ENCODE results near the gene IARS1. TPM values are rescaled to one million over a fixed set of nuclear protein-coding genes. Genes with fewer than 3 reads are reported as not detected.

The IARS1 gene
- total and polyA plus RNA-seq, 2 experiments from 2014 or later = 105 to 310 TPM

DNA sequence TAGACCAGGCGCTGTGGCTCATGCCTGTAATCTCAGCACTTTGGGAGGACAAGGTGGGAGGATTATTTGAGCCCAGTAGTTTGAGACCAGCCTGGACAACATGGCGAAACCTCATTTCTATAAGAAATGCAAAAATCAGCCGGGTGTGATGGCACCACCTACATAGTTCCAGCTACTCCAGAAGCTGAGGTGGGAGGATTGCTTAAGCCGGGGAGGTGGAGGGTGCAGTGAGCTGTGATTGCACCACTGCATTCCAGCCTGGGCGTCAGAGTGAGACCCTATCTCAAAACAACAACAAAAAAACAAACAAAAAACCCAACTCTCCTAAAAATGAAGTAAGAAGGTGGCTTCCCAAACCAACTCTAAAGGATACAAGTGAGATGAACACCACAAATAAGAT lies 23.0 kb downstream of the IARS1 start (continued):
- no peak for TF ChIP-seq CTCF (conservative IDR thresholded peaks at IDR 0.05; ENCODE audit: low read depth in 2 of 2)
- no peak for TF ChIP-seq EZH2phosphoT487 (IDR thresholded peaks at IDR 0.05; ENCODE audit: unreplicated experiment)

GRCh38 chr9:92266486-92266885 lies 27.0 kb downstream of the IARS1 start:
- H3K4me1 Mint-ChIP-seq = no peaks in the 10 kb centered on the region
- DNase-seq (ENCODE audit: low spot score) (no peak), ATAC-seq (no peak)
- no peaks in the 10 kb centered on the region for H3K9me3 Mint-ChIP-seq
- H3K4me3 Mint-ChIP-seq = no peak overlapping the region
- Histone ChIP-seq H3K27ac (ENCODE audit: low read depth) (no peak overlapping the region), H3K27me3 (ENCODE audit: insufficient read depth) (no peaks in the 10 kb centered on the region), H4K20me1 (replicated peaks; ENCODE audit: insufficient read depth) (peaks cover 31% of the 10 kb centered on the region), H3K4me1 (ENCODE audit: insufficient read depth) (no peaks in the 10 kb centered on the region), H3K79me2 (replicated peaks; ENCODE audit: insufficient read depth) (peaks cover 4% of the 10 kb centered on the region; the same call in 1 of the 2 replicates), H3K4me2 (no peak overlapping the region), H3K4me3 (no peak overlapping the region), H3K36me3 (ENCODE audit: insufficient read depth) (peaks cover 99% of the 10 kb centered on the region), H2AFZ (no peak overlapping the region), H3K9me2 (ENCODE audit: insufficient read depth) (no peaks in the 10 kb centered on the region), H3F3A (replicated peaks; ENCODE audit: low read depth) (peaks cover 10% of the 10 kb centered on the region; the same call in 1 of the 2 replicates)
- H3K36me3 Mint-ChIP-seq (ENCODE audit: low read depth) = peaks cover 98% of the 10 kb centered on the region
- no peaks in the 10 kb centered on the region for H3K27me3 Mint-ChIP-seq (ENCODE audit: insufficient read depth, low read depth, poor library complexity)
- no peak for TF ChIP-seq EZH2phosphoT487 (IDR thresholded peaks at IDR 0.05; ENCODE audit: unreplicated experiment)
- TF ChIP-seq, protein P1, sequence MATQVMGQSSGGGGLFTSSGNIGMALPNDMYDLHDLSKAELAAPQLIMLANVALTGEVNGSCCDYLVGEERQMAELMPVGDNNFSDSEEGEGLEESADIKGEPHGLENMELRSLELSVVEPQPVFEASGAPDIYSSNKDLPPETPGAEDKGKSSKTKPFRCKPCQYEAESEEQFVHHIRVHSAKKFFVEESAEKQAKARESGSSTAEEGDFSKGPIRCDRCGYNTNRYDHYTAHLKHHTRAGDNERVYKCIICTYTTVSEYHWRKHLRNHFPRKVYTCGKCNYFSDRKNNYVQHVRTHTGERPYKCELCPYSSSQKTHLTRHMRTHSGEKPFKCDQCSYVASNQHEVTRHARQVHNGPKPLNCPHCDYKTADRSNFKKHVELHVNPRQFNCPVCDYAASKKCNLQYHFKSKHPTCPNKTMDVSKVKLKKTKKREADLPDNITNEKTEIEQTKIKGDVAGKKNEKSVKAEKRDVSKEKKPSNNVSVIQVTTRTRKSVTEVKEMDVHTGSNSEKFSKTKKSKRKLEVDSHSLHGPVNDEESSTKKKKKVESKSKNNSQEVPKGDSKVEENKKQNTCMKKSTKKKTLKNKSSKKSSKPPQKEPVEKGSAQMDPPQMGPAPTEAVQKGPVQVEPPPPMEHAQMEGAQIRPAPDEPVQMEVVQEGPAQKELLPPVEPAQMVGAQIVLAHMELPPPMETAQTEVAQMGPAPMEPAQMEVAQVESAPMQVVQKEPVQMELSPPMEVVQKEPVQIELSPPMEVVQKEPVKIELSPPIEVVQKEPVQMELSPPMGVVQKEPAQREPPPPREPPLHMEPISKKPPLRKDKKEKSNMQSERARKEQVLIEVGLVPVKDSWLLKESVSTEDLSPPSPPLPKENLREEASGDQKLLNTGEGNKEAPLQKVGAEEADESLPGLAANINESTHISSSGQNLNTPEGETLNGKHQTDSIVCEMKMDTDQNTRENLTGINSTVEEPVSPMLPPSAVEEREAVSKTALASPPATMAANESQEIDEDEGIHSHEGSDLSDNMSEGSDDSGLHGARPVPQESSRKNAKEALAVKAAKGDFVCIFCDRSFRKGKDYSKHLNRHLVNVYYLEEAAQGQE (IDR thresholded peaks at IDR 0.05; ENCODE audit: unreplicated experiment) = no peak
- TF ChIP-seq ZNF331 (CRISPR knock-in tag; IDR thresholded peaks at IDR 0.05; ENCODE audit: low read depth) = no peak
- no peak for TF ChIP-seq NANOG (IDR thresholded peaks at IDR 0.05; ENCODE audit: borderline replicate concordance)
- TF ChIP-seq ZNF114 (CRISPR knock-in tag; IDR thresholded peaks at IDR 0.05) = no peak
- no peak for TF ChIP-seq JUNB (IDR thresholded peaks at IDR 0.05; ENCODE audit: unreplicated experiment)
- TF ChIP-seq, protein P2, sequence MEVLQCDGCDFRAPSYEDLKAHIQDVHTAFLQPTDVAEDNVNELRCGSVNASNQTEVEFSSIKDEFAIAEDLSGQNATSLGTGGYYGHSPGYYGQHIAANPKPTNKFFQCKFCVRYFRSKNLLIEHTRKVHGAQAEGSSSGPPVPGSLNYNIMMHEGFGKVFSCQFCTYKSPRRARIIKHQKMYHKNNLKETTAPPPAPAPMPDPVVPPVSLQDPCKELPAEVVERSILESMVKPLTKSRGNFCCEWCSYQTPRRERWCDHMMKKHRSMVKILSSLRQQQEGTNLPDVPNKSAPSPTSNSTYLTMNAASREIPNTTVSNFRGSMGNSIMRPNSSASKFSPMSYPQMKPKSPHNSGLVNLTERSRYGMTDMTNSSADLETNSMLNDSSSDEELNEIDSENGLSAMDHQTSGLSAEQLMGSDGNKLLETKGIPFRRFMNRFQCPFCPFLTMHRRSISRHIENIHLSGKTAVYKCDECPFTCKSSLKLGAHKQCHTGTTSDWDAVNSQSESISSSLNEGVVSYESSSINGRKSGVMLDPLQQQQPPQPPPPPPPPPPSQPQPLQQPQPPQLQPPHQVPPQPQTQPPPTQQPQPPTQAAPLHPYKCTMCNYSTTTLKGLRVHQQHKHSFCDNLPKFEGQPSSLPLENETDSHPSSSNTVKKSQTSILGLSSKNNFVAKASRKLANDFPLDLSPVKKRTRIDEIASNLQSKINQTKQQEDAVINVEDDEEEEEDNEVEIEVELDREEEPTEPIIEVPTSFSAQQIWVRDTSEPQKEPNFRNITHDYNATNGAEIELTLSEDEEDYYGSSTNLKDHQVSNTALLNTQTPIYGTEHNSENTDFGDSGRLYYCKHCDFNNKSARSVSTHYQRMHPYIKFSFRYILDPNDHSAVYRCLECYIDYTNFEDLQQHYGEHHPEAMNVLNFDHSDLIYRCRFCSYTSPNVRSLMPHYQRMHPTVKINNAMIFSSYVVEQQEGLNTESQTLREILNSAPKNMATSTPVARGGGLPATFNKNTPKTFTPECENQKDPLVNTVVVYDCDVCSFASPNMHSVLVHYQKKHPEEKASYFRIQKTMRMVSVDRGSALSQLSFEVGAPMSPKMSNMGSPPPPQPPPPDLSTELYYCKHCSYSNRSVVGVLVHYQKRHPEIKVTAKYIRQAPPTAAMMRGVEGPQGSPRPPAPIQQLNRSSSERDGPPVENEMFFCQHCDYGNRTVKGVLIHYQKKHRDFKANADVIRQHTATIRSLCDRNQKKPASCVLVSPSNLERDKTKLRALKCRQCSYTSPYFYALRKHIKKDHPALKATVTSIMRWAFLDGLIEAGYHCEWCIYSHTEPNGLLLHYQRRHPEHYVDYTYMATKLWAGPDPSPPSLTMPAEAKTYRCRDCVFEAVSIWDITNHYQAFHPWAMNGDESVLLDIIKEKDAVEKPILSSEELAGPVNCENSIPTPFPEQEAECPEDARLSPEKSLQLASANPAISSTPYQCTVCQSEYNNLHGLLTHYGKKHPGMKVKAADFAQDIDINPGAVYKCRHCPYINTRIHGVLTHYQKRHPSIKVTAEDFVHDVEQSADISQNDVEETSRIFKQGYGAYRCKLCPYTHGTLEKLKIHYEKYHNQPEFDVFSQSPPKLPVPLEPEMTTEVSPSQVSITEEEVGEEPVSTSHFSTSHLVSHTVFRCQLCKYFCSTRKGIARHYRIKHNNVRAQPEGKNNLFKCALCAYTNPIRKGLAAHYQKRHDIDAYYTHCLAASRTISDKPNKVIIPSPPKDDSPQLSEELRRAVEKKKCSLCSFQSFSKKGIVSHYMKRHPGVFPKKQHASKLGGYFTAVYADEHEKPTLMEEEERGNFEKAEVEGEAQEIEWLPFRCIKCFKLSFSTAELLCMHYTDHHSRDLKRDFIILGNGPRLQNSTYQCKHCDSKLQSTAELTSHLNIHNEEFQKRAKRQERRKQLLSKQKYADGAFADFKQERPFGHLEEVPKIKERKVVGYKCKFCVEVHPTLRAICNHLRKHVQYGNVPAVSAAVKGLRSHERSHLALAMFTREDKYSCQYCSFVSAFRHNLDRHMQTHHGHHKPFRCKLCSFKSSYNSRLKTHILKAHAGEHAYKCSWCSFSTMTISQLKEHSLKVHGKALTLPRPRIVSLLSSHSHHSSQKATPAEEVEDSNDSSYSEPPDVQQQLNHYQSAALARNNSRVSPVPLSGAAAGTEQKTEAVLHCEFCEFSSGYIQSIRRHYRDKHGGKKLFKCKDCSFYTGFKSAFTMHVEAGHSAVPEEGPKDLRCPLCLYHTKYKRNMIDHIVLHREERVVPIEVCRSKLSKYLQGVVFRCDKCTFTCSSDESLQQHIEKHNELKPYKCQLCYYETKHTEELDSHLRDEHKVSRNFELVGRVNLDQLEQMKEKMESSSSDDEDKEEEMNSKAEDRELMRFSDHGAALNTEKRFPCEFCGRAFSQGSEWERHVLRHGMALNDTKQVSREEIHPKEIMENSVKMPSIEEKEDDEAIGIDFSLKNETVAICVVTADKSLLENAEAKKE (CRISPR knock-in tag; IDR thresholded peaks at IDR 0.05) = no peak
- no peak for TF ChIP-seq STAT1 (IDR thresholded peaks at IDR 0.05; ENCODE audit: unreplicated experiment)
- no peak overlapping the region for H3K27ac Mint-ChIP-seq

All from GM23338 (cell line).